Psoas muscle (tissue), 8 donors: ENCODE data around the gene NR2F1-AS1. TPM values are rescaled to one million over a fixed set of nuclear protein-coding genes. Genes with fewer than 3 reads are reported as not detected.
A peak's percentile ranks its signal among the peaks of the same experiment; 100 is the strongest.

Experiments used
- ATAC-seq, 4 donors: fragments of 200-7000 bp; cut with Tn5 transposase; one replicate each; pipeline ENCODE4 v1.9.1; 2020; ENCODE audit warnings: moderate library complexity in 3 of 4, mild to moderate bottlenecking in 2 of 4
- DNase-seq, 2 donors: peaks; one replicate each; pipeline ENCODE4 v3.0.0-alpha.2; 2020
- H3K27ac ChIP-seq: fragments of 200-600 bp; one replicate; pipeline ENCODE4 v1.8.0; 2022
- H3K27me3 ChIP-seq, 3 donors: fragments of 200-600 bp in 1 of 3; one replicate each; pipeline versions ENCODE4 v1.6.1 to v1.8.0; 2013 to 2022; ENCODE audit warnings: low read length in 2 of 3, mild to moderate bottlenecking in 2 of 3, moderate library complexity in 1 of 3; ENCODE audit not compliant: insufficient read depth in 3 of 3
- H3K36me3 ChIP-seq, 2 donors: fragments of 200-600 bp in 1 of 2; one replicate each; pipeline versions ENCODE4 v1.6.1 to v1.8.0; 2013 to 2022; ENCODE audit warnings: low read depth in 1 of 2, mild to moderate bottlenecking in 1 of 2, moderate library complexity in 1 of 2; ENCODE audit not compliant: insufficient read depth in 1 of 2
- H3K4me1 ChIP-seq: fragments of 200-600 bp; one replicate; pipeline ENCODE4 v1.8.0; 2022
- H3K4me3 ChIP-seq: fragments of 200-600 bp; one replicate; pipeline ENCODE4 v1.8.0; 2022; ENCODE audit warnings: mild to moderate bottlenecking
- H3K9me3 ChIP-seq: fragments of 200-600 bp; one replicate; pipeline ENCODE4 v1.8.0; 2022
- WGBS, 3 donors: extraction: QIAGEN DNeasy Blood & Tissue Kit; methylation state at CpG; one replicate each; pipeline versions ENCODE4 v1.1.6 to v1.1.7; 2013; 5-methylcytosine and 5-hydroxymethylcytosine counted together
- intact Hi-C, 2 donors: fragments of 100-400 bp; cut with DNase I; formaldehyde crosslinking; loops; one replicate each; pipeline versions ENCODE4 v1.11.0 to v1.14.2; 2022
- polyA plus RNA-seq, 3 donors: library from polyadenylated mRNA; stranded (reverse); fragments of 200-250 nt; gene quantifications; one replicate each; pipeline ENCODE4 v1.2.3, GENCODE V29; 2013
- total RNA-seq, 4 donors: library from RNA; stranded (reverse); fragmentation: NEBNext Ultra II Directional in 2 of 4; extraction: Animal tissue kit (Norgen Biotek cat#: 25700) in 2 of 4; gene quantifications; one replicate each; pipeline versions ENCODE4 v1.2.1 to v1.2.4, GENCODE V29; 2021 to 2023
- TF ChIP-seq, protein P1 (sequence below): fragments of 200-600 bp; IDR thresholded peaks from one replicate; pipeline ENCODE4 v1.8.0; 2022; ENCODE audit warnings: antibody characterized with exemption
- donor health status: healthy with polysubstance abuse.
- donor health status: DM: no; HTN: no; CAD: no; lungs with moderate emphysema.
- donor health status: Bipolar disorder and iron deficiency.
- donor health status: healthy.
- donor health status: DM: yes; HTN: yes; CAD: no.
- donor health status: DM: no; HTN: no; CAD: no.
- donor health status: DM: no; HTN: no; CAD: no.
- donor health status: DM: yes; HTN: yes; CAD: no.

NR2F1-AS1 gene
- total and polyA plus RNA-seq, 7 donors, result 0.13 to 1.5 (median 0.42) TPM

GRCh38 chr5:93587597-93588351 lies 6.8 kb upstream of the NR2F1-AS1 start:
- Histone ChIP-seq H3K9me3 (no peaks in the 10 kb centered on the region), H3K27me3 (peaks cover 0 to 17% (median 0%) of the 10 kb centered on the region in 3 donors), H3K4me3 (no peak overlapping the region), H3K36me3 (no peaks in the 10 kb centered on the region), H3K27ac (no peak overlapping the region), H3K4me1 (no peaks in the 10 kb centered on the region)
- TF ChIP-seq, protein P1, sequence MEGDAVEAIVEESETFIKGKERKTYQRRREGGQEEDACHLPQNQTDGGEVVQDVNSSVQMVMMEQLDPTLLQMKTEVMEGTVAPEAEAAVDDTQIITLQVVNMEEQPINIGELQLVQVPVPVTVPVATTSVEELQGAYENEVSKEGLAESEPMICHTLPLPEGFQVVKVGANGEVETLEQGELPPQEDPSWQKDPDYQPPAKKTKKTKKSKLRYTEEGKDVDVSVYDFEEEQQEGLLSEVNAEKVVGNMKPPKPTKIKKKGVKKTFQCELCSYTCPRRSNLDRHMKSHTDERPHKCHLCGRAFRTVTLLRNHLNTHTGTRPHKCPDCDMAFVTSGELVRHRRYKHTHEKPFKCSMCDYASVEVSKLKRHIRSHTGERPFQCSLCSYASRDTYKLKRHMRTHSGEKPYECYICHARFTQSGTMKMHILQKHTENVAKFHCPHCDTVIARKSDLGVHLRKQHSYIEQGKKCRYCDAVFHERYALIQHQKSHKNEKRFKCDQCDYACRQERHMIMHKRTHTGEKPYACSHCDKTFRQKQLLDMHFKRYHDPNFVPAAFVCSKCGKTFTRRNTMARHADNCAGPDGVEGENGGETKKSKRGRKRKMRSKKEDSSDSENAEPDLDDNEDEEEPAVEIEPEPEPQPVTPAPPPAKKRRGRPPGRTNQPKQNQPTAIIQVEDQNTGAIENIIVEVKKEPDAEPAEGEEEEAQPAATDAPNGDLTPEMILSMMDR, result no peak
- intact Hi-C loops, result loop anchor here in 1 of 2 donors (10.0 kb wide), 1 partner anchor 327 kb away; no protein-coding TSS in a partner anchor
- 72 to 80% (median 78%) methylated on average over 58 to 59 of the region's 59 CpGs for WGBS, 3 donors
- DNase-seq (peak in 1 of 2 donors; percentile 49), ATAC-seq (no peak)

DNA sequence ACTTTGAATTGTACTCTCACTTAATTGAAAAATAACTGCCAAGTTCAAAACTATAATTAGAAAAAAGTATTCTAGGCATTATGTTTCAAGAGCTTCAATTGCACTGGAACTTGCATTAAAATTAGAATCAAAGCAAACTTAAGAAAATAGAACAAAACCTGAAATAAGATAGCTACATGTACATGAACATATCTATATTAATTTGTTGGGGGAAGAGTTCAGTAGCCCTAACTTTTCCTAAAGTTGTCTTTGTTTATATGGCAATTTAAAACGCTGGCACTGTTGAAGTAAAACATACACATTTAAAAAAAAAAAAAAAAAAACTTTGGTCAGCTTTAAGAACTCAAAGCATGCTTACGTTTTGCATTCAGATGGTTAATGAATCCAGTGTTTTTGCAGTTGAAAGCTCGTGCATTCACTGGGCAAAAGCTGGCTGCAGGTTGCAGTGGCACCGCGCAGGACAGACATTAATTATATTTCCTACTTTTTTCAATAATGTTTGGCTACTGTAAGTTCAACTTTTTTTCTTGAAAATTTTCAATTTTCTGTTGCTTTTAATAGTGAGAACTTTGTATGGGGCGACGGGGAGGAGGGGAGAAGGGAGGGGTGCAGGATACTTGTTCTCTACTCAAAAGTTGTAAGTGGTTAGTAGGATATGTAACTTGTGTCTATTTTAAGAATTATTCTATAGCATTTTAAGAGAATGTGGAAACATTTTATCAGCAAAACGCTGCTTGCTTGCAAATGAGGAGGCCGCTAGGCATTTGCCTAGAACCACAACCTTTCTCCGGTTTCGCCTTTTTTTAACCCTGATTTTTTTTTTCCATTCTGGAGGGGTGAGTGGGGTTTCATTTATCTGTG lies 5.9 kb upstream of the NR2F1-AS1 start:
- intact Hi-C loops, result loop anchor here in 1 of 2 donors (10.0 kb wide), 1 partner anchor 328 kb away; no protein-coding TSS in a partner anchor
- TF ChIP-seq, protein P1, result no peak

DNA sequence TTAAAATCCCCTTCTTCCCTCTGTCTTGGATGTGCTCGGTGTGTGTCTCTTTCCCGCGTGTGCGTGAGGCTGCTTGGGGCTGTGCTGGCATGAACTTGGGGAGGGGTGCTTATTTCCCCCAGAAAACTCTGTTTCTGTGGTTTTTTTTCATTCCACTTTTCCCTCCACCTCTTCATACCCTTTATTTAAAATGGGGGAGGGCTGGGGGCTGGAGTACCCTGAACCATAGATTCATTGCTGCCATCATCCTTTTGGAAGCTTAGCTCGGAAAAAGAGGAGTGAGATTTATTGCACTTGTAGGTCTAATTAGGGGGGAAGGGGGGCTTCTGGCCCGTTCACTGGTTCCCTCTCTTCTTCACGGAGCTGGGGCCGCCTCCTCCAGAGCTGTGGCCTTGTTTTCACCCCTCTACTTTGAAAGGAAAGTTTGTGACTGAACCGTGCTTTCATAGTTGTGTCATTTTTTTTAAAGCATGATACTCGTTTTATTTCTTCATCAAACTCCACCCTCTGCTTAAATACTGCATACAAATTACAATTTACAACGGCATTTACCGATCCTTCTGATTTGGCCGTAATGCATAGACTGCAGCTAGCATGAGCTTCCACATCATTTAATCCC lies 4.9 kb upstream of the NR2F1-AS1 start:
- 32 to 52% (median 43%) methylated on average over 13 of the region's 13 CpGs for WGBS, 3 donors
- ATAC-seq (no peak), DNase-seq (no peak)
- no peaks in the 10 kb centered on the region for H3K4me1 ChIP-seq
- H3K9me3 ChIP-seq, result no peaks in the 10 kb centered on the region
- no peak overlapping the region for H3K27ac ChIP-seq
- H3K4me3 ChIP-seq, result peak overlapping the region; percentile 71
- peaks cover 0 to 15% (median 0%) of the 10 kb centered on the region in 3 donors for H3K27me3 ChIP-seq
- H3K36me3 ChIP-seq, result no peaks in the 10 kb centered on the region
- intact Hi-C loops, result loop anchor here in 1 of 2 donors (10.0 kb wide), 1 partner anchor 329 kb away; no protein-coding TSS in a partner anchor
- TF ChIP-seq, protein P1, result no peak

More for the DNA sequence above, 5.9 kb upstream of the NR2F1-AS1 start:
- H3K4me3 ChIP-seq, result no peak overlapping the region
- no peak for DNase-seq
- peaks cover 0 to 15% (median 0%) of the 10 kb centered on the region in 3 donors for H3K27me3 ChIP-seq
- no peaks in the 10 kb centered on the region for H3K9me3 ChIP-seq
- no peaks in the 10 kb centered on the region for H3K4me1 ChIP-seq
- no peaks in the 10 kb centered on the region for H3K36me3 ChIP-seq
- no peak overlapping the region for H3K27ac ChIP-seq
- 87 to 88% (median 88%) methylated on average over 11 of the region's 11 CpGs for WGBS, 3 donors
- ATAC-seq, result no peak

- peak overlapping the region; percentile 16 for H3K27ac ChIP-seq
- WGBS, 3 donors, result 1 to 2% (median 1%) methylated on average over 44 to 70 of the region's 70 CpGs
These were observed 4.2 kb upstream of the NR2F1-AS1 start for GRCh38 chr5:93585041-93585766.

More at GRCh38 chr5:93585041-93585766, 4.2 kb upstream of the NR2F1-AS1 start:
- Histone ChIP-seq H3K27me3 (peaks cover 0 to 20% (median 0%) of the 10 kb centered on the region in 3 donors), H3K36me3 (no peaks in the 10 kb centered on the region), H3K9me3 (no peaks in the 10 kb centered on the region), H3K4me1 (no peaks in the 10 kb centered on the region), H3K4me3 (peak overlapping the region; percentile 71)
- TF ChIP-seq, protein P1, result no peak
- DNase-seq (peak in 1 of 2 donors; percentile 58), ATAC-seq (peak in 1 of 4 donors; percentile 6)
- intact Hi-C loops, result loop anchor here in 1 of 2 donors (10.0 kb wide), 1 partner anchor 330 kb away; no protein-coding TSS in a partner anchor
